NCI-H82 treated with DMSO at 0.1 percent for 48 hours (cell line): ENCODE results near the gene PHLDB1.

Source experiments
- DNase-seq: peaks from one replicate; lab custom pipeline; 2025; ENCODE audit not compliant: unreplicated experiment; lab: John Stamatoyannopoulos, UW

The PHLDB1 gene

DNA sequence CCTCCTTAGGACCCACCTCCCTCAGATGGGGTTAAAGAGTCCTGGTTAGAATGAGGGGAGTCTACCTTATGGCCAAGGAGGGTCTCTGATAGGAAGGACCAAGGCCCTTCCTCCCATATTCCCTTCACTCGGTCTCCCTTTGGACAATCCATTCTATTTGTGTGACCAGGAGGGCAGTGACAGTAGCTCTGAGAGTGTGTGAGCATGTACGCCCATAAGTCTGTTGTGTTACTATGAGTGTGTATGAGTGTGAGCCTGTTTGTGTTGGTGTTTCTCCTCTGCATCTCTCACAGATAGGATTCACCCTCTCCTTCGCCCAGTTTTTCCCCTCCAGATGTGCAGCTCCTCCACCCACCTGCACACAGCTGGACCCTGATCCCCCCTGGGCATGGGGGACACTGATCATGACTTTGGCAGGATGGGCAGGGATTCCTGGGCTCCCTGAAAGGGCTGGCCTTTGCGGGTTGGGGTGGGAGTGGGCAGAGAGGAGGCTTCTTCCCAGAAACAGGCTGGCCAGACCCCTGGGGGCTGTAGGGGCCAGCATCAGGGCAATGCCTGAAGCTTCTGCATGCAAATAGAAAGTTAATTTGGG is 14.5 kb downstream of the PHLDB1 start:
- no peak for DNase-seq

DNA sequence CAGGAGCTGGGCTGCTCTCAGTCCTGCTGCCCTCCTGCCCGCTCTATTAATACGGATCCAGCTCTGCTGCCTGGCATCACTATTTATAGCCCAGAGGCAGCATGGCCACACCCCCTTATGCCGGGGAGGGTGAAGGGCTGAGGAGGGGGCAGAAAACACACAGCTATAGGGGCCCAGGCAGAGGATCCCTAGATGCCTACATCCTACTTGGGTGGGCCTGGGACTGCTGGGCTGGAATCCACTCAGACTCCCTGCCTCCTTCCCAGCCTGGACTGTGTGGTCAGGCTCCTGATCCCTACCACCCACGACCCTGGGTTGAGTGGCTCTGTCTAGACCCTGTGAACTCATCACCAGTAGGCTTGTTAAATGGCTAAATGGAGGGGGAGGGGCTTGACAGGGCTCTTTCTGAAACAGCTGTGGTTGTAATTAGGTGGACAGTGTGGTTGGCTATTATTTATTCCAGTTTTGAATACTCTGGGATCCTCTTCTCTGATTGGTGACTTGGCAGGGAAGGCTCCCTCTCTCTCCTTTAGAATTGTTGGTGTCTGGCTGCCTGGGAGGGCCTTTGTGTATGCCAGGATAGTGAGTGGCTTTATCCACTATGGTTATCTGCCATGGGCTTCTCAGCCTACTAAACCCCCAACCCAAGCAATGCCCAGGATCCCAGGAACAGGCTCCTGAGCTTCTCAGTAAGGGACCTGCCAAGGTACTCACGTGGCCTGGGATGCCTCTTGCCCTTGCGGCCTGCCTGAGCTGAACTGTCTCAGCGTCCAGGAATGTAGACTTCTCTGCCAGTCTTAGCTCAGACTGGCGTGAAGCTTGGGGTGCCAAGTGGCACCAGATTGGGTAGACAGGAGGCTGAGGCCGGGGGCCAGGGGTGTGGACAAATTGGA is 15.2 kb downstream of the PHLDB1 start:
- peak; percentile 87 for DNase-seq

DNA sequence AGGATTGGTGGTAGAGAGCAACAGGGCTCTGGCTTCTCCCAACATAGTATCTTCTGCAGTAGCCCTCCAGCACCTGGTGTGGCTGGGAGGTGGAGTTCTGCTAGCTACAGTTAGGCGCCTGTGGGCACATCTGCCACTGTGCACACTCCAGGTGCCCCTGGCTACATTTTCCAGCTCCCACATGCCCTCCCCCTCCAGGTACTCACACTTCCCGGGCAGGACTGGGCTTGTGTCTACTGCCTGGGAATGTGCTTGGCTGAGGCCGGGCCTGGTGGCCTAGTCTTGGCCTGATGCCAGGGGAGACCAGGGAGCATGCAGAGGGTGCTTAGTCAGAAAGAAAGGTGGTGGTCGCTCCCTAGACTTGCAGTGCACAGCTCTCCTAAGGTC is 15.8 kb downstream of the PHLDB1 start:
- DNase-seq = no peak

- no peak for DNase-seq
Observed at GRCh38 chr11:118625036-118625690, 17.7 kb downstream of the PHLDB1 start.

- no peak for DNase-seq
Observed at GRCh38 chr11:118625976-118626375, 18.6 kb downstream of the PHLDB1 start.

DNA sequence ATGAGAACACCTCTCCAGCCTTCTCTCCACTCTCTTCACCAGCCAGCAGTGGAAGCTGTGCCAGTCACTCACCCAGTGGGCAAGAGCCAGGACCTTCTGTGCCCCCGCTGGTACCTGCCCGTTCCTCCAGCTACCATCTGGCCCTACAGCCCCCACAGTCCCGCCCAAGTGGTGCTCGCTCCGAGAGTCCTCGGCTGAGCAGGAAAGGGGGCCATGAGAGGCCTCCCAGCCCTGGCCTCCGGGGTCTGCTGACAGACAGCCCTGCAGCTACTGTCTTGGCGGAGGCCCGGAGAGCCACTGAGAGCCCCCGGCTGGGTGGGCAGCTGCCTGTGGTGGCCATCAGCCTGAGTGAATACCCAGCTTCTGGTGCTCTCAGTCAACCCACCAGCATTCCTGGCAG is 20.2 kb downstream of the PHLDB1 start:
- no peak for DNase-seq

- DNase-seq = no peak
Observed at GRCh38 chr11:118628031-118628430, 20.6 kb downstream of the PHLDB1 start.

GRCh38 chr11:118628432-118628831 is 21.0 kb downstream of the PHLDB1 start:
- DNase-seq = no peak

GRCh38 chr11:118628861-118629549 is 21.6 kb downstream of the PHLDB1 start:
- no peak for DNase-seq

DNA sequence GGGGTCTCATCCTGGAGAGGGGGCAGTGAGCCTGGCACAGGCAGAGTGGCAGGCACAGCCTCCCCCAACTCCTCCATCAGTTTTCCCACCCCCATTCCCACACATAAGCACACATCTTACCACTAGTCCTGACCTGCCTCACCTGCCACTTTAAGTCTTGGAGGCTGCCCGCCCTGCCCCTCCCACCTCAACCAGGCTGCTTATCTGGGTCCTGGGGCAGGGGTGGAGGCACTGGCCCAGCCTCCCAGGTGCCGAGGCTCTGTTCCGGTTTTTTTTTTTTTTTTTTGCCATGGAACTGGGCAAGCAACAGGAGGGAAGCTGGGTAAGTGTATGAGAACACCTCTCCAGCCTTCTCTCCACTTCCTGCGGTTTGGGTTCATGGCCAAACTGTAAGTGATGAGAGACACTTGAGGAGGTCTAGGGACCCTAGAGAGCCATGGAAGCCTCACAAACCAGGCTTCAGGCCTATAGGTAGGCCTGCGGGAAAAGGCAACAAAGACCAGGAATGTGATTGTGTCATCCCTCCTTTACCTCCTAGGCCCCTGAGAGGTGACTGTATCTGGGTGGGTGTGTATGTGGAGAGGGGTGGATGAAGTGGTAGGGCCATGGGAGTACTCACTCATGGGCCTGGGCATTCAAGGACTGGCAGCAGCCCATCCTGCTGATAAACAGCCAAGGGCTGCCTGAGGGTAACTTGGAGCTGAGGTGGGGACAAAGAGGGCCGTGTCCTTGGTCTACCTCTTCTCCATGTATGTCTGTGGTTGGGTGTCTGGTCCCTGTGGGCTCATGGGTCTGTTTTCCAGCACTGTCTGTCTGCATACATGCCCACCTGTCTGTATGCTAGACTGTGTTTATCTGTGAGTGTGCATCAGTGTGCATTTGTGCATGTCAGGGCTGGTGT is 22.6 kb downstream of the PHLDB1 start:
- no peak for DNase-seq

DNA sequence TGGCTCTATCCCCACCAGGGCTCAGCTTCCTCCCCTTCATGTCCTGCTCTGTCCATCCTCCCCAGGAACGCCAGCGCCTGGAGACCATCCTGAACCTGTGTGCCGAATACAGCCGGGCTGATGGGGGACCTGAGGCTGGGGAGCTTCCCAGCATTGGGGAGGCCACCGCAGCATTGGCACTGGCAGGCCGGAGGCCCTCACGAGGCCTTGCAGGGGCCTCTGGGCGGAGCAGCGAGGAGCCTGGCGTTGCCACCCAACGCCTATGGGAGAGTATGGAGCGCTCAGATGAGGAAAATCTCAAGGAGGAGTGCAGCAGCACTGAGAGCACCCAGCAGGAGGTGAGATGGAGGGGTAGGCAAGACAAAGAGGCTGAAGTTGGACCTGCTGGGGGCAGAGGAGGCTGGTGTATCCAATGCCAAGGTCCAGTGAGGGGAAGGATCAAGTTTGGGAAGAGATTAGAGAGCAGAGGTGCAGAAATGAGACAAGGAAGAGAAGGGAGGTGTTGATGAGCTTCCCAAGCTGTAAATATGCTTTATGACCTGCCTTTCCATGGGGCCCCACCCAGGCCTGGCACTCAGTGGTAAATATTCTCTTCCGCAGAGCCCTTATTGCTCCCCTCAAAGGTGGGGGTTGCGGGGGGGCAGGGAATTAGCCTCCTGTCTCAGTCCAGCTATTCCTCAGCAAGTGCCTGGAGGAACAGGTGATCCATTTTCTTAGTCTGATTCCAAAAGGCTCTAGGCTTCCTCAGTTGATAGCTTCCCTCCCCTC is 23.9 kb downstream of the PHLDB1 start:
- no peak for DNase-seq

- DNase-seq = no peak
Observed at GRCh38 chr11:118632577-118633318, 25.3 kb downstream of the PHLDB1 start.

DNA sequence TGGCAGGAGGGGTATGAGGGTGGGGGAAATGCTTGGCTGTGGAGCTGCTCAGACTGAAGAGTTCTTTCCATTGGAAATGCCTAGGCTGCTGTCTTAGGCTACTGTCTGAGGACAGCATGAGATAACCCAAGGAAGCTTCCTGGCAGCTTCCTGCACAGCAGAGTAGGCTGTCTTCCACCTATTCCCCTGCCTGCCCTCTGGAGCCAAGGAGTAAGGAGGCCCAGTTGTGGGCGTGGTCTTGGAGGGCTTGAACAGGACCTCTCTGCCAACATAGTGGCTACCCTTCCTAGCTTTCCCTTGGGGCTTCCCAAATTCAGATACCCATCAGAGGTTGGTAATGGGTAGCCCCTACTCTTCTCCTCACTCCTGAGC is 25.9 kb downstream of the PHLDB1 start:
- DNase-seq = no peak

GRCh38 chr11:118633979-118634378 is 26.6 kb downstream of the PHLDB1 start:
- no peak for DNase-seq

DNA sequence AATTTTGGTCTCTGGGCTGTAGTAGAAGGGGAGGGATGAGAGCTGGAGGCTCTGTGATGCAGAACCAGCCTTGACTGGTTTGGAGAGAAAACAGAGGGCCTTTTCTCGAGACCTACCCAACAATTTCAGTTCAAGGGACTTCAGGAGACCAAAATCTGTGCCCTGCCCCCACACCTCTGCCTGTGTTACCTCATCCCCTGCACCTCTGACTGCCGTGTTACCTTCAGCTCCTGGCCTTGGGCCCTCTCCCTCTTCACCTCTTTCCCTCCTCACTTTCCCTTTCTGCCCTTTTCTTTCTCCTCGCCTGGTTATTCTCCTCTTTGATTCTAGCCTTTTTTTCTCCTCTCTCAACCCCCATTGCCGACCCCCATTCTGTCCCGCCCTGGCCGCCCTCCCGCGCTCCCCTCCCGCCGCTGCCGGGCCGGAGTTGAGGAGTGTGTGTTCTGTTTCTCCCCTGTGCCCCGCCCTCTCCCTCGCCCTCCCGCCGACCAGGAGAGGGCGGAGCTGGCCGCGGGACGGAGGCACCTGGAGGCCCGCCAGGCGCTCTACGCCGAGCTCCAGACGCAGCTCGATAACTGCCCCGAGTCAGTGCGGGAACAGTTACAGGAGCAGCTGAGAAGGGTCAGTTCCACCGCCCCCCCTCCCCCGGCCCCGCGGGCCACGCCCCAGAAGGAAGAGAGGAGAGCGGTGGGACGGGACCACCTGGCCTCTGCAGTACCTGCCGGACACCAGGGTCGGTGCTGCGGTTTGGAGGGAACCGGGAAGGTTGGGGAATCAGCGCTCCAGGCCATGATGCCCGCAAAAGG is 27.2 kb downstream of the PHLDB1 start:
- DNase-seq = no peak

GRCh38 chr11:118635237-118635591 is 27.8 kb downstream of the PHLDB1 start:
- no peak for DNase-seq

GRCh38 chr11:118635642-118636041 is 28.2 kb downstream of the PHLDB1 start:
- no peak for DNase-seq

DNA sequence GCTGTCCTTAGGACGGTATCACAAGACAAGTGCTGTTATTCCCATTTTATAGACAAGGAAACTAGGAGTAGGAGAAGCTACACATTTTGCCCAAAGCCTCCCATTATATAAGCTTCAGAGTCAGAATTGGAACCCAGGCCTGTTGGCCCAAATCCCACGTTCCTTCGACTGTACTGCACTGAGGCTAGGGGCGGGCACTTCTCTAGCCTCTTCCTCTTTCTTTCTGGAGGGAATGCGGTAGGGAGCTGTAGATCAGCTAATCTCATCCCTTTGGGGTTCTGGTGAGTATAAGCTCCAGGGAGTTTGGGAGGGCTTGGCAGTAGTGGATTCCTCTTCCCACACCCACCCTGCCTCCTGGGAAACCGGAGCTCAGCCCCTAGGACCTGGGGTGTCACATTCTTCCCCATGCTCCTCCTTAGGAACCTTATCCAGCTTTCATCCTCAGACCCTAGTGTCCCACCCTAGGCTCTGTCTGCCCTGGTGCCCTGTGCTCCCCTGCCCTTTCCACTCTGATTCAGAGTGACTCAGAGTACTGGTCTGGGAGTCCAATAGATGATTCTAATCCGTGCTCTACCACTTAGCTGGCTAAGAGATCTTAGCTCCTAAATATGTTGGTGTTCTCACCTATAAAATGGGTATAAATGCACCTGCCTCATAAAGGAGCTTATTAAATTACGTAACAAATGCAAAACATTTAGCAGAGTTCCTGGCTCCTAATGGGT is 29.3 kb downstream of the PHLDB1 start:
- no peak for DNase-seq
